ENCODE measurements around the gene SLC38A11.
"Not testable (repeated sequence)": the region's sequence is repeated elsewhere in the genome, so short reads cannot be mapped to it uniquely, and the experiment has no call there.

SLC38A11 gene

GRCh38 chr2:164875334-164876205, 79.8 kb downstream of the SLC38A11 start:
- no peak for DNase-seq

DNA sequence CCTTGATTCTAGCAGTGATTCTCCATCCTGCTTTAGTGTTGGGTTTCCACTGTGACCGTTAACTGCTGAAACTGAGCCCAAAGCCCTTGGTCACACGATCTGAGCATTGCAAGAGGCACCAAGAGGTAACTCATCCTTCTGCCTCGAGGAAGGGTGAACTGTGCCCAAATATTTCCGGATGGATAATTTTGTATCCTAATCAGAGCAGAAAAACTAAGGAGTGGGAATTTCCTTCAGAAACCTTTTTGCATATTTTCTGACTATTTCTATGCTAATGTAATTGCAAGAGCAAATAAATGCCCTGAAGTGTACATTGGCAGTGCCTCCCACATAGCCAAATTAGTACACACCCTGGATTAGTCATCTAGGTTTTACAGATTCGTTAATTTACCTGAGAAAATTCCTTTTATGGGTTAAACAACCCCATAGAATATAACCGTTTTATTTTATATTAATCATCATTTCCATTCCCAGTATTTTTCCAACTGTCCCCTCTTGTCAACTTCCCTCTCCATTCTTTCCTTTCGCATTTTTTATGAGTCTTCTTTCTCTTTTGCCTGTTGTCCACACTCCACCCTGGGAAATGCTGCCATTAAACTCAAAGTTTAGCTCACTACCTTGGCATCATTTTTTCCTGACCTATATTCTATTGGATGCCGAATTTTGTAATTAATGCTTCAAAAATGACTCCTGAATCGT, 82.0 kb downstream of the SLC38A11 start:
- DNase-seq, result no peak

DNA sequence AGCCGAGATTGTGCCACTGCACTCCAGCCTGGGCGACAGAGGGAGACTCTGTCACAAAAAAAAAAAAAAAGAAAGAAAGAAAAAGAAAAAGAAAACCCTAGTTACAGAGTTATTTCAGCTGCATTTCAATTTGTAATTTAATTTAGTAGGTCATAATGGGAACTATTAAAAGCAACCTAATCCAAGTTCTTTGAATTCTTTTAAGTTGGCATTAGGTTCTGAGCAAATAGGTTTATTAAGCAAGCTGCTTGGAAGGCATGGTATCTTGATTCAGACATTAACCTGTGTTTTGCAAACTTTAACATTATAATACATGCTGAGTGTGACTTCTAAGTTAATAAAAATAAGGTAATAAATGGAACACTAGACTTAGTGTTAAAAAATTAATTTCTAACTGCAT, 83.9 kb downstream of the SLC38A11 start:
- DNase-seq, result no peak

DNA sequence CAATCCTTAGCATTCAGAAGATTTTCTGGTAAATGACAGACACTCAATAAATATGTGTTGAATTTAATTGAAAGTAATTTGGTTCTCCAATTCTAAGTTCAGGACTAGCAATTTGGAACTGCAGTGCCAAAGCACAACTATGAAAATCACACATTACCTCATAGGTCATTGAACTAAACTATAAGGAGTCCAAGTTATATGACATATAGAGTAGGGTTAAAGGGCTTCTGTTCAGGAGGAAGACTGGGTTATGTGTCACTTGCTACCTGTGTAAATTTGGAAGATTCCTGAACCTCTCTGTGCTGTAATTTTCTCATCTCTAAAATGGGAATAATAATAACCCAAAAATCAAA, 85.9 kb downstream of the SLC38A11 start:
- DNase-seq, result no peak

DNA sequence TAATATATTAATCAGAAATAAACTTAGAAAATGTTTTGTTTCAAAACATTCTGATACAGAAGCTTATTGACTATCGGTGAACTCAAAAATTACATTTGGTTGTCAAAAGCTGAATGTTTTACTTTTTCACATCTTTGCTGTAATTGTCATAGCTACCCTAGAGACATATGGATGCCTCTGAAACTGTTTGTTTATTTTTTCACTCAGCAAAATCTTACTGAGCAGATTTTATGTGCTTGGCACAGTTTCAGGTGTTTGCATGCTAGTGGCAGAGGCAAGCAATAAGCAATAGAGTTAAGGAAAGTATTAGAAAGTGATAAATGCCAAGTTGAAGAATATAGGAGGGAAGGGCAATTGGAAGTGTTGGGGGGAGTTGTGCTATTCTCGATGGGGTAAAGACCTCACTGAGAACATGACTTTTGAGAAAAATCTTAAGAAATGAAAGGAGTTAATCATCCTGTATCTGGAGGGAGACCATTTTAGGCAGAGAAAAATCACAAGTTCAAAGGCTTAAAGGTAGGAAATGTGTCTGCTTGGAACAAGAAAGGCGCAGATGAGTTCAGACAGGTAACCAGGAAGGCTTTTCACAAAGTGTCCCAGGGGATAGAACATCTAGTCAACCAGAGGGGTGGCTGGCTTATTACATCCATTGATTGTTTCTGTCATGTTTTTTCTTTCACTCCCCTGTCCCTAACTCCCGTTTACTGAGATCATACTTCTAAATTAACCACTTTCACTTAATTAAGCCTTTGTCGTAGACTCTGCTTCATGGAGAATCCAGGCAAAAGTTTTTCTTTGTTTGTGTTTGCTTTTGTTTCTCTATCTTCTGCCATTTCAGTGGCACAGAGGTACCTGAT, 86.5 kb downstream of the SLC38A11 start:
- DNase-seq, result no peak

- no peak for DNase-seq
Measured at GRCh38 chr2:164867779-164868397, 87.4 kb downstream of the SLC38A11 start.

GRCh38 chr2:164866381-164866780, 88.9 kb downstream of the SLC38A11 start:
- DNase-seq, result not testable (repeated sequence)

DNA sequence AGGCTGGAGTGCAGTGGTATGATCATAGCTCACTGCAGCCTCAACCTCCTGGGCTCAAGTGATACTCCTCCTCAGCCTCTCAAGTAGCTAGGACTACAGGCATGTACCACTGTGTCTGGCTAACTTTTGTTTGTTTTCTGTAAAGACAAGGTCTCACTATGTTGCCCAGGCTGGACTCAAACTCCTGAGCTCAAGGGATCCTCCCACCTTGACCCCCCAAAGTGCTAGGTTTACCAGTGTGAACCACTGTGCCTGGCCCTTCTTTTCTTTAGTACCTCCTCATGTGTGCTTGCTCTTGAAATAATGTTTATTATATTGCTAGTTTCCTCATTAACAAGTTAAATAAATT, 94.7 kb downstream of the SLC38A11 start:
- DNase-seq, result no peak

GRCh38 chr2:164859906-164860693, 95.2 kb downstream of the SLC38A11 start:
- not testable (repeated sequence) for DNase-seq

DNA sequence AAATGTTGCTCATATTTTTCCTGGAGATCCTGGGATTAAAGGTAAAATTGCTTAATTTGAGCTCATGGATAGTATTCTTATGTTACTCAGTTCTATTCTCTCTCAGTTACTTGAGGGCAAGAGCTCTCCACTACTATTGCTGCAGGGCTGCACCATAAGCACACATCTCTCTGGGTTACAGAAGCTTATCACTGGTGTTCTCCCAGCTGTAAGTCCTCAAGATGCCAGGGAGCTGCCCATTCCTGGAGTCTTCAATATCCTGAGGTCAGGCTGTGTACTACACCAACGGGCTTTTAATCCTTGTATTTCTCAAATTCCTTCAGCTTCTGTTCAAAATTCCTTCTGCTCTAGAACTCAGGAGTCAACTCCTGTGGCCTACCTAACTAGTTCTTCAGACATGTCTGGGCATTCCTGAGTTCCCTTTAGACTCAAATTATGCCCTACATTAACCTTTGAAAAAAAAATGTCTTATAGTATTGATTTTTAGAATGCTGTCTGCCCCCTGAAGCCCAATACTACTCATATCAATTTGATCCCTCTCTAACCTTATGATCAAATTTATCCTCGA, 96.0 kb downstream of the SLC38A11 start:
- no peak for DNase-seq

GRCh38 chr2:164852086-164852485, 103.2 kb downstream of the SLC38A11 start:
- no peak for DNase-seq

- DNase-seq, result no peak
Measured at GRCh38 chr2:164850235-164850634, 105.1 kb downstream of the SLC38A11 start.

GRCh38 chr2:164849506-164849905, 105.8 kb downstream of the SLC38A11 start:
- DNase-seq, result no peak

DNA sequence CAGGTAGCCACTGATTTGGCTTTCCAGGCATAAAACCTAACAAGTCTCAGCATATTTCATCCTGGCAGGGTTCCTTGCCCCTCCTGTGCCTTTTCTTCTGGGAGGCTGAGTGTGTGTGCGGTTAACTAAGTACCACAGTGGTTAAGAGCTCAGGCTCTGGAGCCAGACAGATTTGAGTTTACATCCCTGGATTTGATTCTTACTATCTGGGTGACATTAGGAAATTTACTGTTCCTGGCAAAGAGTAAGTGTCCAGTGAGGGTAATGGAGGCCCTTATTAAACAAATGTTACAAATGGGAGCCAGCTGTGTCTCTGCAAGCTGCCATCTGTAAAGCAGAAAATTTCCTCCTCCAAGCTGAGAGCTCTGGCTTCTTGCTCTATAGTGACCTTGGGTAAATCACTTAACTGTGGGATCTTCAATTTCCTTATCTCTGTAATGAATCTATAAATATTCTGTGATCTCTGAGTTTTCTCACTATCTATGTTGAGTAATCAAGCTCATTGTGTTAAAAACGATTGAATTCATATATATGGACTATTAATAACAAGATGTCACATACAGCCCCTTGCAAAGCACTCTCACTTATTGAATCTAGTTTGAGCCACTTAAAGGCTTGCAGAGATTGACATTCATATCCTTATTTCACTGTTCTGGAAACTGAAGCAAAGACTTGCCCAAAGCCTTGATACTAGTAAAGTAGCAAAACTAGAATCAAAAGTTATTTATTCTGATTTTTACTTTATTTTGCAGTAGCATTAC, 107.2 kb downstream of the SLC38A11 start:
- no peak for DNase-seq

- DNase-seq, result no peak
Measured at GRCh38 chr2:164847291-164847690, 108.0 kb downstream of the SLC38A11 start.

DNA sequence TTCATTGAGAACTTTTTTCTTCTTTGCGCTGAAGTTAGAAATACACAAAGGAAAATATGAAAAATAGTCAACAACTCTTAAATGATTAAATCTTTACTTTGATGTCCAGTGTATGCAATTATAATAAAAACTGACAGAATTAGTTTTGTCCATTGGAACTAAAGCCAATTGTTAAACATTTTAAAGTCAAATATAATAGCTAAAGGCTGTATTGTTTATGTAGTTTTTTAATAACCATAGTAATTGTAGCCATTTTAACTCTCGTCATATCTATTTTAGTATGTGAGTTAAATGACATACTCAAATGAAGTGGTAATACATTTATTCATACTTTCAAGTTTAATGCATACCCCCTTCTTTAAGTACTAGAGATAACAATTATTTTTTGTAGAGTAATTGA, 109.0 kb downstream of the SLC38A11 start:
- DNase-seq, result no peak
